Peyer's patch (tissue), 4 donors: ENCODE results near the gene SLC22A31.

Source experiments
- POLR2A ChIP-seq, 2 donors: fragments of 450-650 bp; IDR thresholded peaks; one replicate each; pipeline ENCODE4 v1.5.1; 2017; ENCODE audit warnings: antibody characterized with exemption in 2 of 2, mild to moderate bottlenecking in 2 of 2, moderate library complexity in 2 of 2
- TF ChIP-seq, protein P1 (sequence below), 6 experiments: fragments of 450-650 bp in 4 of 6; fragments of 200-600 bp in 2 of 6; sonication (generic) in 1 of 6; IDR thresholded peaks; one replicate each; pipeline ENCODE4 v1.5.1; 2017 to 2019; ENCODE audit warnings: antibody characterized with exemption in 6 of 6, mild to moderate bottlenecking in 3 of 6, moderate library complexity in 1 of 6

- TF ChIP-seq, protein P1, sequence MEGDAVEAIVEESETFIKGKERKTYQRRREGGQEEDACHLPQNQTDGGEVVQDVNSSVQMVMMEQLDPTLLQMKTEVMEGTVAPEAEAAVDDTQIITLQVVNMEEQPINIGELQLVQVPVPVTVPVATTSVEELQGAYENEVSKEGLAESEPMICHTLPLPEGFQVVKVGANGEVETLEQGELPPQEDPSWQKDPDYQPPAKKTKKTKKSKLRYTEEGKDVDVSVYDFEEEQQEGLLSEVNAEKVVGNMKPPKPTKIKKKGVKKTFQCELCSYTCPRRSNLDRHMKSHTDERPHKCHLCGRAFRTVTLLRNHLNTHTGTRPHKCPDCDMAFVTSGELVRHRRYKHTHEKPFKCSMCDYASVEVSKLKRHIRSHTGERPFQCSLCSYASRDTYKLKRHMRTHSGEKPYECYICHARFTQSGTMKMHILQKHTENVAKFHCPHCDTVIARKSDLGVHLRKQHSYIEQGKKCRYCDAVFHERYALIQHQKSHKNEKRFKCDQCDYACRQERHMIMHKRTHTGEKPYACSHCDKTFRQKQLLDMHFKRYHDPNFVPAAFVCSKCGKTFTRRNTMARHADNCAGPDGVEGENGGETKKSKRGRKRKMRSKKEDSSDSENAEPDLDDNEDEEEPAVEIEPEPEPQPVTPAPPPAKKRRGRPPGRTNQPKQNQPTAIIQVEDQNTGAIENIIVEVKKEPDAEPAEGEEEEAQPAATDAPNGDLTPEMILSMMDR (IDR thresholded peaks at IDR 0.05): no peak
- no peak for TF ChIP-seq POLR2A (IDR thresholded peaks at IDR 0.05)
Observed at GRCh38 chr16:89172528-89173173, 27.7 kb downstream of the SLC22A31 start.
